ENCODE results near the gene HSPBP1. TPM values are rescaled to one million over a fixed set of nuclear protein-coding genes. Genes with fewer than 3 reads are reported as not detected.
A peak's percentile ranks its signal among the peaks of the same experiment; 100 is the strongest.

Gene HSPBP1
- total and polyA plus RNA-seq, 2 donors from 2014 or later = 37.6 to 55.9 TPM

DNA sequence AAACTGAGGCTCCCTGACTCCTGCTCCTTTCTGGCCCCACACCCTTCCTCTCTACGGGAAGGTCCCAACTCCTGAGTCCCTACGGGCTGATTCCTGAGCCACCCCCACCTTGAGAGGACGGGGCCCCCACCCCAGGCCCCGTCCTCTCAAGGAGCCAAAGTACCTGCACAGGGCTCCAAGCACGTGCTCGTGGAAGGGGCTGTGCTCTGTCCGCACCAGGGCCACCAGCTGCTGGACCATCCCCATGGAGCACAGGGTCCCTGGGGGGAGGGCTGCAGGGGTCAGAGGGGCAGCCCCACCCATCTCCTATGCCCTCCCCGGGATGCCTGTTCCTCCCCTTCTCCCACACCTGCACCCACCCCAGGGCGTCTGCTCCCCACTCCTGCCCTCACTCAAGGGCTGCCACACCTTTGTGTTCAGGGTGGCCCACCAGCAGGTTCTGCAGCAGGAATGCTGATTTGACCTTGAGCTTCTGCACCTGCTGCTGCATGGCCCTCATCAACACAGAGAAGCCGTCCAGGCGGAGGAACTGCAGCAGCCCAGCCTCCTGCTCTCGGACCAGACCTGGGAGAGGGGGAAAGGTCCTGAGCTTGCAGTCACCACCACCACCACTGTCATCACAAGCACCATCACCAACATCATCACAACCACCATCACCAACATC is 14.1 kb downstream of the HSPBP1 start:
- H3K9ac ChIP-seq (ENCODE audit: low read length in 3 of 3) = no peak overlapping the region
- H3K27me3 ChIP-seq (ENCODE audit: control insufficient read depth, insufficient read depth, low read length) = no peaks in the 10 kb centered on the region
- H3K27ac ChIP-seq (ENCODE audit: low read depth in 2 of 2, low read length in 2 of 2) = no peak overlapping the region
- H3K4me1 ChIP-seq (ENCODE audit: control insufficient read depth in 2 of 3, insufficient read depth in 2 of 3, low read depth in 1 of 3, low read length in 3 of 3) = no peaks in the 10 kb centered on the region
- DNase-seq (peak in 1 of 5 donors; percentile 55), FAIRE-seq (no peak)
- TF ChIP-seq CTCF (IDR thresholded peaks at IDR 0.05; ENCODE audit: borderline replicate concordance, extremely low read depth, insufficient read depth) = no peak
- intact Hi-C loops (cut with DNase I) = loop anchor here (10.0 kb wide), 1 partner anchor 349 kb away; no protein-coding TSS in a partner anchor
- no peak overlapping the region for H3K4me3 ChIP-seq (ENCODE audit: low read length in 3 of 3)
- H3K36me3 ChIP-seq (ENCODE audit: control insufficient read depth in 2 of 3, insufficient read depth in 3 of 3, low read length in 3 of 3) = peaks cover 0 to 4% (median 0%) of the 10 kb centered on the region in 3 donors
- peaks cover 0 to 4% (median 0%) of the 10 kb centered on the region in 3 donors for H3K9me3 ChIP-seq (ENCODE audit: control insufficient read depth in 2 of 3, insufficient read depth in 1 of 3, low read length in 3 of 3)

- TF ChIP-seq CTCF (IDR thresholded peaks at IDR 0.05; ENCODE audit: borderline replicate concordance, extremely low read depth, insufficient read depth) = no peak
- Histone ChIP-seq H3K4me3 (ENCODE audit: low read length in 3 of 3) (no peak overlapping the region), H3K9me3 (ENCODE audit: control insufficient read depth in 2 of 3, insufficient read depth in 1 of 3, low read length in 3 of 3) (peaks cover 0 to 4% (median 0%) of the 10 kb centered on the region in 3 donors), H3K9ac (ENCODE audit: low read length in 3 of 3) (no peak overlapping the region), H3K27me3 (ENCODE audit: control insufficient read depth, insufficient read depth, low read length) (no peaks in the 10 kb centered on the region), H3K4me1 (ENCODE audit: control insufficient read depth in 2 of 3, insufficient read depth in 2 of 3, low read depth in 1 of 3, low read length in 3 of 3) (no peaks in the 10 kb centered on the region), H3K27ac (ENCODE audit: low read depth in 2 of 2, low read length in 2 of 2) (no peak overlapping the region), H3K36me3 (ENCODE audit: control insufficient read depth in 2 of 3, insufficient read depth in 3 of 3, low read length in 3 of 3) (peaks cover 0 to 4% (median 0%) of the 10 kb centered on the region in 3 donors)
- intact Hi-C loops (cut with DNase I) = loop anchor here (10.0 kb wide), 1 partner anchor 350 kb away; no protein-coding TSS in a partner anchor
- no peak for FAIRE-seq
- DNase-seq = peak in 1 of 5 donors; percentile 58
Measured at GRCh38 chr19:55265173-55265572, 14.7 kb downstream of the HSPBP1 start.

DNA sequence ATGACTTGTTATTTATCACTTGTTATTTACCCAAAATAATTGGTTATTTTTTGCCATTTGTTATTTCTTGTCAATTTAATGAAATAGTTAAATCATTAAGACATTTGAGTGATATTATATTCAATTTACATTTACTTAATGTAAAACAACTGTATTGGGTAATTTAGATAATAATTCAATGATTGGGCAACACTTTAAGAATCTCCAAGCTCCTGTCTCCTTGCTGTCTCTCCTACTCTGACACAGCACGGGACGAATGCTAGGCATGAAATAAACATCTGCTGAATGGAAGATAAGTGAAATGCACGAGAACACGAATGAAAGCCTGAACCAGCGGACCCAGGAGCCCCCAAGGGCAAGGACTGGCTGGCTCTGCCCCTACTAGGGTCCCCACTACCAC is 15.4 kb downstream of the HSPBP1 start:
- no peak for FAIRE-seq
- no peak overlapping the region for H3K27ac ChIP-seq (ENCODE audit: low read depth in 2 of 2, low read length in 2 of 2)
- H3K9ac ChIP-seq (ENCODE audit: low read length in 3 of 3) = no peak overlapping the region
- peaks cover 0 to 3% (median 0%) of the 10 kb centered on the region in 3 donors for H3K4me1 ChIP-seq (ENCODE audit: control insufficient read depth in 2 of 3, insufficient read depth in 2 of 3, low read depth in 1 of 3, low read length in 3 of 3)
- H3K36me3 ChIP-seq (ENCODE audit: control insufficient read depth in 2 of 3, insufficient read depth in 3 of 3, low read length in 3 of 3) = peaks cover 0 to 4% (median 0%) of the 10 kb centered on the region in 3 donors
- intact Hi-C loops (cut with DNase I) = loop anchor here (10.0 kb wide), 1 partner anchor 350 kb away; no protein-coding TSS in a partner anchor
- no peak overlapping the region for H3K4me3 ChIP-seq (ENCODE audit: low read length in 3 of 3)
- H3K27me3 ChIP-seq (ENCODE audit: control insufficient read depth, insufficient read depth, low read length) = no peaks in the 10 kb centered on the region
- H3K9me3 ChIP-seq (ENCODE audit: control insufficient read depth in 2 of 3, insufficient read depth in 1 of 3, low read length in 3 of 3) = peaks cover 0 to 4% (median 0%) of the 10 kb centered on the region in 3 donors
- DNase-seq = no peak
- no peak for TF ChIP-seq CTCF (IDR thresholded peaks at IDR 0.05; ENCODE audit: borderline replicate concordance, extremely low read depth, insufficient read depth)
